Measurements from ENCODE around the gene PITHD1.

GRCh38 chr1:23827717-23828116 is 49.5 kb downstream of the PITHD1 start:
- TF ChIP-seq CTCF (IDR thresholded peaks at IDR 0.05; ENCODE audit: insufficient read depth, low read depth, low read length) (no peak), EZH2 (IDR thresholded peaks at IDR 0.05; ENCODE audit: insufficient read depth, low read length) (no peak)
